HEK293T (cell line): Measurements from ENCODE around the gene MYLK4.

Experiments
- BHLHE40 ChIP-seq: fragments of 450-650 bp; IDR thresholded peaks from 2 replicates; pipeline ENCODE4 v1.6.1; 2016; ENCODE audit warnings: mild to moderate bottlenecking, moderate library complexity, borderline replicate concordance
- ELF4 ChIP-seq: fragments of 450-650 bp; IDR thresholded peaks from 2 replicates; pipeline ENCODE4 v1.6.1; 2017; ENCODE audit warnings: antibody characterized with exemption
- FOXK2 ChIP-seq: fragments of 450-650 bp; IDR thresholded peaks from 2 replicates; pipeline ENCODE4 v1.6.1; 2016; ENCODE audit warnings: mild to moderate bottlenecking
- HDGF ChIP-seq: fragments of 450-650 bp; IDR thresholded peaks from 2 replicates; pipeline ENCODE4 v1.6.1; 2017; ENCODE audit warnings: antibody characterized with exemption, borderline replicate concordance
- SP1 ChIP-seq: fragments of 450-650 bp; IDR thresholded peaks from 2 replicates; pipeline ENCODE4 v1.6.1; 2017
- TARDBP ChIP-seq: fragments of 450-650 bp; IDR thresholded peaks from 2 replicates; pipeline ENCODE4 v1.6.1; 2016
- ZNF384 ChIP-seq: fragments of 450-650 bp; IDR thresholded peaks from 2 replicates; pipeline ENCODE4 v1.6.1; 2016

GRCh38 chr6:2684766-2685754 is 65.7 kb downstream of the MYLK4 start:
- TF ChIP-seq TARDBP (no peak), ZNF384 (no peak), ELF4 (no peak), HDGF (no peak), FOXK2 (no peak), SP1 (no peak), BHLHE40 (no peak)
